ENCODE measurements around the gene HNRNPA3.

Gene HNRNPA3

DNA sequence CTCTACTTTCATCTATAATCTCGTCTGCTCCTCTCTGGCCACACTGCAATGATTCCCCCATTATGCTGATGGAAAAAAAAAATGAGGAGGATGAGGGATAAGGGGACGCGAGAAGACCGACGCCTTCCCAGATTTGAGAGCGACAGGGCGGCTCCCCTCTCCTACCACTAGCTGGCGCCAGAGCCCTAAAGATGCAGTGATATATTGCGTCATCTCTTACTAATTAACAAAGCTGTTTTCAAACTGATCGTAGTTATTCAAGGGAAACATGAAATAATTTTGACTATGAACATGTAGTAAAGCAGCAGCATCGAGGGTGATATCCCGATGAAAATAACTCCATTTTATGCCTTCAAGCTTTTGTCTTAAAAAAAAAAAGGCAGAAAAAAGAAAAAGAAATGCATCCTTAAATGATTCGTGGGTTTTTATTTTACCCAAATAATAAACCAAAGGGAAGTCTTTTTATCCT lies 48.0 kb upstream of the HNRNPA3 start (continued):
- TF ChIP-seq, protein P1, sequence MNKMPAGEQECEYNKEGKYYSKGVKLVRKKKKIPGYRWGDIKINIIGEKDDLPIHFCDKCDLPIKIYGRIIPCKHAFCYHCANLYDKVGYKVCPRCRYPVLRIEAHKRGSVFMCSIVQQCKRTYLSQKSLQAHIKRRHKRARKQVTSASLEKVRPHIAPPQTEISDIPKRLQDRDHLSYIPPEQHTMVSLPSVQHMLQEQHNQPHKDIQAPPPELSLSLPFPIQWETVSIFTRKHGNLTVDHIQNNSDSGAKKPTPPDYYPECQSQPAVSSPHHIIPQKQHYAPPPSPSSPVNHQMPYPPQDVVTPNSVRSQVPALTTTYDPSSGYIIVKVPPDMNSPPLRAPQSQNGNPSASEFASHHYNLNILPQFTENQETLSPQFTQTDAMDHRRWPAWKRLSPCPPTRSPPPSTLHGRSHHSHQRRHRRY (tag by site-specific recombination; IDR thresholded peaks at IDR 0.05) = no peak
- TF ChIP-seq SALL2 (tag by site-specific recombination; IDR thresholded peaks at IDR 0.05; ENCODE audit: borderline replicate concordance) (no peak), SP7 (tag by site-specific recombination; IDR thresholded peaks at IDR 0.05) (peak; percentile 73), ZNF501 (tag by site-specific recombination; IDR thresholded peaks at IDR 0.05) (0 out of 2 replicates have a peak, but pooled peaks have one; percentile 41), ZNF571 (tag by site-specific recombination; IDR thresholded peaks at IDR 0.05) (no peak), ZNF404 (tag by site-specific recombination; IDR thresholded peaks at IDR 0.05) (no peak), ZNF776 (tag by site-specific recombination; IDR thresholded peaks at IDR 0.05; ENCODE audit: borderline replicate concordance) (no peak), ZNF155 (tag by site-specific recombination; IDR thresholded peaks at IDR 0.05) (no peak), ZNF157 (tag by site-specific recombination; IDR thresholded peaks at IDR 0.05) (no peak), YY2 (tag by site-specific recombination; IDR thresholded peaks at IDR 0.05) (peak; percentile 49), ZBTB1 (tag by site-specific recombination; IDR thresholded peaks at IDR 0.05) (no peak), ZNF791 (tag by site-specific recombination; IDR thresholded peaks at IDR 0.05) (no peak), ZNF670 (tag by site-specific recombination; IDR thresholded peaks at IDR 0.05; ENCODE audit: low read depth) (no peak), ZNF701 (tag by site-specific recombination; IDR thresholded peaks at IDR 0.05) (no peak), HOXC10 (CRISPR knock-in tag; IDR thresholded peaks at IDR 0.05) (no peak), ZNF623 (tag by site-specific recombination; IDR thresholded peaks at IDR 0.05) (no peak), ZNF266 (tag by site-specific recombination; IDR thresholded peaks at IDR 0.05; ENCODE audit: low read depth) (no peak), ZFP41 (tag by site-specific recombination; IDR thresholded peaks at IDR 0.05; ENCODE audit: borderline replicate concordance) (no peak), ZNF621 (tag by site-specific recombination; IDR thresholded peaks at IDR 0.05) (no peak), ZNF341 (tag by site-specific recombination; IDR thresholded peaks at IDR 0.05; ENCODE audit: low read depth) (no peak), ZNF610 (tag by site-specific recombination; IDR thresholded peaks at IDR 0.05; ENCODE audit: borderline replicate concordance) (peak; percentile 41; the same call in 1 of the 2 replicates), ZNF146 (tag by site-specific recombination; IDR thresholded peaks at IDR 0.05) (no peak), ZNF521 (tag by site-specific recombination; IDR thresholded peaks at IDR 0.05) (no peak), GLI2 (tag by site-specific recombination; IDR thresholded peaks at IDR 0.05; ENCODE audit: borderline replicate concordance, low read depth) (no peak)
- TF ChIP-seq, protein P2, sequence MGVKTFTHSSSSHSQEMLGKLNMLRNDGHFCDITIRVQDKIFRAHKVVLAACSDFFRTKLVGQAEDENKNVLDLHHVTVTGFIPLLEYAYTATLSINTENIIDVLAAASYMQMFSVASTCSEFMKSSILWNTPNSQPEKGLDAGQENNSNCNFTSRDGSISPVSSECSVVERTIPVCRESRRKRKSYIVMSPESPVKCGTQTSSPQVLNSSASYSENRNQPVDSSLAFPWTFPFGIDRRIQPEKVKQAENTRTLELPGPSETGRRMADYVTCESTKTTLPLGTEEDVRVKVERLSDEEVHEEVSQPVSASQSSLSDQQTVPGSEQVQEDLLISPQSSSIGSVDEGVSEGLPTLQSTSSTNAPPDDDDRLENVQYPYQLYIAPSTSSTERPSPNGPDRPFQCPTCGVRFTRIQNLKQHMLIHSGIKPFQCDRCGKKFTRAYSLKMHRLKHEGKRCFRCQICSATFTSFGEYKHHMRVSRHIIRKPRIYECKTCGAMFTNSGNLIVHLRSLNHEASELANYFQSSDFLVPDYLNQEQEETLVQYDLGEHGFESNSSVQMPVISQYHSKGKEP (tag by site-specific recombination; IDR thresholded peaks at IDR 0.05) = peak; percentile 38; the same call in 1 of the 2 replicates
- TF ChIP-seq, protein P3, sequence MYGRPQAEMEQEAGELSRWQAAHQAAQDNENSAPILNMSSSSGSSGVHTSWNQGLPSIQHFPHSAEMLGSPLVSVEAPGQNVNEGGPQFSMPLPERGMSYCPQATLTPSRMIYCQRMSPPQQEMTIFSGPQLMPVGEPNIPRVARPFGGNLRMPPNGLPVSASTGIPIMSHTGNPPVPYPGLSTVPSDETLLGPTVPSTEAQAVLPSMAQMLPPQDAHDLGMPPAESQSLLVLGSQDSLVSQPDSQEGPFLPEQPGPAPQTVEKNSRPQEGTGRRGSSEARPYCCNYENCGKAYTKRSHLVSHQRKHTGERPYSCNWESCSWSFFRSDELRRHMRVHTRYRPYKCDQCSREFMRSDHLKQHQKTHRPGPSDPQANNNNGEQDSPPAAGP (tag by site-specific recombination; IDR thresholded peaks at IDR 0.05) = peak; percentile 75; the same call in 1 of the 2 replicates
- TF ChIP-seq, protein P4, sequence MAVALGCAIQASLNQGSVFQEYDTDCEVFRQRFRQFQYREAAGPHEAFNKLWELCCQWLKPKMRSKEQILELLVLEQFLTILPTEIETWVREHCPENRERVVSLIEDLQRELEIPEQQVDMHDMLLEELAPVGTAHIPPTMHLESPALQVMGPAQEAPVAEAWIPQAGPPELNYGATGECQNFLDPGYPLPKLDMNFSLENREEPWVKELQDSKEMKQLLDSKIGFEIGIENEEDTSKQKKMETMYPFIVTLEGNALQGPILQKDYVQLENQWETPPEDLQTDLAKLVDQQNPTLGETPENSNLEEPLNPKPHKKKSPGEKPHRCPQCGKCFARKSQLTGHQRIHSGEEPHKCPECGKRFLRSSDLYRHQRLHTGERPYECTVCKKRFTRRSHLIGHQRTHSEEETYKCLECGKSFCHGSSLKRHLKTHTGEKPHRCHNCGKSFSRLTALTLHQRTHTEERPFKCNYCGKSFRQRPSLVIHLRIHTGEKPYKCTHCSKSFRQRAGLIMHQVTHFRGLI (tag by site-specific recombination; IDR thresholded peaks at IDR 0.05) = peak; percentile 42; the same call in 1 of the 2 replicates
- TF ChIP-seq, protein P5, sequence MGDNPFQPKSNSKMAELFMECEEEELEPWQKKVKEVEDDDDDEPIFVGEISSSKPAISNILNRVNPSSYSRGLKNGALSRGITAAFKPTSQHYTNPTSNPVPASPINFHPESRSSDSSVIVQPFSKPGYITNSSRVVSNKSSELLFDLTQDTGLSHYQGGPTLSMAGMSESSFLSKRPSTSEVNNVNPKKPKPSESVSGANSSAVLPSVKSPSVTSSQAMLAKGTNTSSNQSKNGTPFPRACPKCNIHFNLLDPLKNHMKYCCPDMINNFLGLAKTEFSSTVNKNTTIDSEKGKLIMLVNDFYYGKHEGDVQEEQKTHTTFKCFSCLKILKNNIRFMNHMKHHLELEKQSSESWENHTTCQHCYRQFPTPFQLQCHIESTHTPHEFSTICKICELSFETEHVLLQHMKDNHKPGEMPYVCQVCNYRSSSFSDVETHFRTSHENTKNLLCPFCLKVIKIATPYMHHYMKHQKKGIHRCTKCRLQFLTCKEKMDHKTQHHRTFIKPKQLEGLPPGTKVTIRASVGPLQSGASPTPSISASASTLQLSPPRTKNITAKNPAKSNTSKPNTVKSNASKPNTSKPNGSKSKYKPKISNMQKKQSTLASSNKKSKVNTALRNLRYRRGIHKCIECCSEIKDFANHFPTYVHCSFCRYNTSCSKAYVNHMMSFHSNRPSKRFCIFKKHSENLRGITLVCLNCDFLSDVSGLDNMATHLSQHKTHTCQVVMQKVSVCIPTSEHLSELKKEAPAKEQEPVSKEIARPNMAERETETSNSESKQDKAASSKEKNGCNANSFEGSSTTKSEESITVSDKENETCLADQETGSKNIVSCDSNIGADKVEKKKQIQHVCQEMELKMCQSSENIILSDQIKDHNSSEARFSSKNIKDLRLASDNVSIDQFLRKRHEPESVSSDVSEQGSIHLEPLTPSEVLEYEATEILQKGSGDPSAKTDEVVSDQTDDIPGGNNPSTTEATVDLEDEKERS (tag by site-specific recombination; IDR thresholded peaks at IDR 0.05) = no peak
- TF ChIP-seq, protein P6, sequence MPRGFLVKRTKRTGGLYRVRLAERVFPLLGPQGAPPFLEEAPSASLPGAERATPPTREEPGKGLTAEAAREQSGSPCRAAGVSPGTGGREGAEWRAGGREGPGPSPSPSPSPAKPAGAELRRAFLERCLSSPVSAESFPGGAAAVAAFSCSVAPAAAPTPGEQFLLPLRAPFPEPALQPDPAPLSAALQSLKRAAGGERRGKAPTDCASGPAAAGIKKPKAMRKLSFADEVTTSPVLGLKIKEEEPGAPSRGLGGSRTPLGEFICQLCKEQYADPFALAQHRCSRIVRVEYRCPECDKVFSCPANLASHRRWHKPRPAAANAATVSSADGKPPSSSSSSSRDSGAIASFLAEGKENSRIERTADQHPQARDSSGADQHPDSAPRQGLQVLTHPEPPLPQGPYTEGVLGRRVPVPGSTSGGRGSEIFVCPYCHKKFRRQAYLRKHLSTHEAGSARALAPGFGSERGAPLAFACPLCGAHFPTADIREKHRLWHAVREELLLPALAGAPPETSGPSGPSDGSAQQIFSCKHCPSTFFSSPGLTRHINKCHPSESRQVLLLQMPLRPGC (tag by site-specific recombination; IDR thresholded peaks at IDR 0.05) = no peak
- TF ChIP-seq, protein P7, sequence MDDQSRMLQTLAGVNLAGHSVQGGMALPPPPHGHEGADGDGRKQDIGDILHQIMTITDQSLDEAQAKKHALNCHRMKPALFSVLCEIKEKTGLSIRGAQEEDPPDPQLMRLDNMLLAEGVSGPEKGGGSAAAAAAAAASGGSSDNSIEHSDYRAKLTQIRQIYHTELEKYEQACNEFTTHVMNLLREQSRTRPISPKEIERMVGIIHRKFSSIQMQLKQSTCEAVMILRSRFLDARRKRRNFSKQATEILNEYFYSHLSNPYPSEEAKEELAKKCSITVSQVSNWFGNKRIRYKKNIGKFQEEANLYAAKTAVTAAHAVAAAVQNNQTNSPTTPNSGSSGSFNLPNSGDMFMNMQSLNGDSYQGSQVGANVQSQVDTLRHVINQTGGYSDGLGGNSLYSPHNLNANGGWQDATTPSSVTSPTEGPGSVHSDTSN (CRISPR knock-in tag; IDR thresholded peaks at IDR 0.05) = no peak
